WI38 (cell line): Measurements from ENCODE around the gene C17orf78.
A peak's percentile ranks its signal among the peaks of the same experiment; 100 is the strongest.

Experiments
- H3K4me3 ChIP-seq: 2 replicates; pipeline ENCODE4 v1.5.1; 2011; ENCODE audit warnings: low read depth, mild to moderate bottlenecking, control low read depth, low read length
- CTCF ChIP-seq: IDR thresholded peaks from 2 replicates; pipeline ENCODE4 v1.5.1; 2012; ENCODE audit warnings: low read depth, mild to moderate bottlenecking, control low read depth, low read length

C17orf78 gene

GRCh38 chr17:37358098-37358829, 17.5 kb upstream of the C17orf78 start:
- H3K4me3 ChIP-seq: peak overlapping the region; percentile 89
- TF ChIP-seq CTCF: no peak

- no peak for TF ChIP-seq CTCF
- peak overlapping the region; percentile 89 for H3K4me3 ChIP-seq
Measured at GRCh38 chr17:37358830-37359681, 16.7 kb upstream of the C17orf78 start.

- peak overlapping the region; percentile 63 for H3K4me3 ChIP-seq
- no peak for TF ChIP-seq CTCF
Measured at GRCh38 chr17:37359682-37360188, 16.1 kb upstream of the C17orf78 start.

- no peak for TF ChIP-seq CTCF
- no peak overlapping the region for H3K4me3 ChIP-seq
Measured at GRCh38 chr17:37360632-37361031, 15.2 kb upstream of the C17orf78 start.

- no peak for TF ChIP-seq CTCF
- H3K4me3 ChIP-seq: no peak overlapping the region
Measured at GRCh38 chr17:37361543-37361942, 14.2 kb upstream of the C17orf78 start.

- no peak overlapping the region for H3K4me3 ChIP-seq
- no peak for TF ChIP-seq CTCF
Measured at GRCh38 chr17:37365589-37365988, 10.2 kb upstream of the C17orf78 start.

- no peak for TF ChIP-seq CTCF
- no peak overlapping the region for H3K4me3 ChIP-seq
Measured at GRCh38 chr17:37368577-37368976, 7.2 kb upstream of the C17orf78 start.
